Measurements from ENCODE around the gene CFAP91.

The CFAP91 gene

DNA sequence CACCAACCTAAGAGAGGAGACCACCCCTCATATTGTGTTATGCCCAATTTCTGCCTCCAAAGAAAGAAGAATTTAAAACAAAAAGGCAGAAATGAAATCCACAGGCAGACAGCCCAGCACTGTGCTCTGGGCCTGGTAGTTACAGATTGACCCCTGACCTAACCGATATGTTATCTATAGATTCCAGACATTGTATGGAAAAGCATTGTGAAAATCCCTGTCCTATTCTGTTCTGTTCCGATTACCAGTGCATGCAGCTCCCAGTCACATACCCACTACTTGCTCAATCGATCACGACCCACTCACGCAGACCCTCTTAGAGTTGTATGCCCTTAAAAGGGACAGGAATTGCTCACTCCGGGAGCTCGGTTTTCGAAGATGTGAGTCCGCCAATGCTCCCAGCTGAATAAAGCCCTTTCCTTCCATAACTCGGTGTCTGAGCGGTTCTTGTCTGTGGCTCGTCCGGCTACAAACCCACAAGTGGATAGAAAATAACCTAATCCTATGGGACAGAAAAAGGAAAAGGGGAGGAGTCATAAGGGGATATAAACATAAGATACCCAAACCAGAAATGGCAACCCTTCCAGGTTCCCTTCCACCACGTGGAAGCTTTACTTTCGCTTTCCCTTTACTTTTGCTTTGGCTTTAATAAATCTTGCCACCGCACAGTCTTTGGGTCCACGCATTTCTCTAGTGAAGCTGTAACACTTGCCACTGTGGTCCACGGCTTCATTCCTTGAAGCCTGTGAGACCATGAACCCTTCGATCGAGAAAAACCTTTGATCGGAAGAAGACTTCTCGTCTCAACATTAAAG, 1.7 kb upstream of the CFAP91 start:
- DNase-seq, result no peak
- no peaks in the 10 kb centered on the region for H3K27me3 ChIP-seq (ENCODE audit: insufficient read depth, low read depth, severe bottlenecking)
- no peak overlapping the region for H3K4me3 ChIP-seq (ENCODE audit: low read depth, low read length)
- no peaks in the 10 kb centered on the region for H3K9me3 ChIP-seq (ENCODE audit: severe bottlenecking)
- no peak overlapping the region for H3K27ac ChIP-seq
- H3K36me3 ChIP-seq, result no peaks in the 10 kb centered on the region
- TF ChIP-seq, protein P1, sequence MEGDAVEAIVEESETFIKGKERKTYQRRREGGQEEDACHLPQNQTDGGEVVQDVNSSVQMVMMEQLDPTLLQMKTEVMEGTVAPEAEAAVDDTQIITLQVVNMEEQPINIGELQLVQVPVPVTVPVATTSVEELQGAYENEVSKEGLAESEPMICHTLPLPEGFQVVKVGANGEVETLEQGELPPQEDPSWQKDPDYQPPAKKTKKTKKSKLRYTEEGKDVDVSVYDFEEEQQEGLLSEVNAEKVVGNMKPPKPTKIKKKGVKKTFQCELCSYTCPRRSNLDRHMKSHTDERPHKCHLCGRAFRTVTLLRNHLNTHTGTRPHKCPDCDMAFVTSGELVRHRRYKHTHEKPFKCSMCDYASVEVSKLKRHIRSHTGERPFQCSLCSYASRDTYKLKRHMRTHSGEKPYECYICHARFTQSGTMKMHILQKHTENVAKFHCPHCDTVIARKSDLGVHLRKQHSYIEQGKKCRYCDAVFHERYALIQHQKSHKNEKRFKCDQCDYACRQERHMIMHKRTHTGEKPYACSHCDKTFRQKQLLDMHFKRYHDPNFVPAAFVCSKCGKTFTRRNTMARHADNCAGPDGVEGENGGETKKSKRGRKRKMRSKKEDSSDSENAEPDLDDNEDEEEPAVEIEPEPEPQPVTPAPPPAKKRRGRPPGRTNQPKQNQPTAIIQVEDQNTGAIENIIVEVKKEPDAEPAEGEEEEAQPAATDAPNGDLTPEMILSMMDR (IDR thresholded peaks at IDR 0.05; ENCODE audit: low read depth, low read length), result no peak

DNA sequence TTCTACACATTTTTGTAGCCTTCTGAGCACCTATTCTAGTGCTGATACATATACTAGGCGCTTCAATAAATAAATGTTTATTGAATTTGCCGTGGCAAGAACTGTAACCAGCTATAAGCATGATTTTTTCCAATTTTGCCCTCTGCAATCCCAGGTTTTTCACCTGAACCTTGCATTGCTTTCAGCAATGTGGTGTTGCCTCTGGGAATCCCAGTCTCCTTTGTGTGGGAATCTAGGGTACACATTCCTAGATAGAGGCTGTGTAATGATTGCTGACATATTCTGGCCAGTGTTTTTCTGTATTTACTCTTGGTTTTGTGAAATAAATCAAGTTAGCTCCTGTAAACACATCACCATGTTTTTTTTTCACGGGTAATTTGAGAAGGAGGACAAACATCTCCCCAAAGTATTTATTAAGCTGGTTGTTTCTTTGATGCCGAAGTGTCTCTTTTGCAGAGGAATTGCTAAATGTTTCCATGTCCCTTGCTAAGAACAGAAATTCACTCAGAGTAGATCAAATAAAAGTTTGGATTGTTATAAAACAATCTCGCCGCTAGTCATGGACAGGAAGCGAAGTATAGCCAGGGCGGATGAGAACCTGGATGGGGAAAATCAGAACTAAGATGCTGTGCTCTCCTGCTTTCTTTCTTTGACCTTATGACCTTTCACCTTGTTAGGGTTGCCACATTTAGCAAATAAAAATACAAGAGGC, 1.2 kb downstream of the CFAP91 start:
- Histone ChIP-seq H3K36me3 (no peaks in the 10 kb centered on the region), H3K27me3 (ENCODE audit: insufficient read depth, low read depth, severe bottlenecking) (no peaks in the 10 kb centered on the region), H3K9me3 (ENCODE audit: severe bottlenecking) (no peaks in the 10 kb centered on the region), H3K27ac (no peak overlapping the region), H3K4me3 (ENCODE audit: low read depth, low read length) (no peak overlapping the region)
- TF ChIP-seq, protein P1 (IDR thresholded peaks at IDR 0.05; ENCODE audit: low read depth, low read length), result no peak
- no peak for DNase-seq

DNA sequence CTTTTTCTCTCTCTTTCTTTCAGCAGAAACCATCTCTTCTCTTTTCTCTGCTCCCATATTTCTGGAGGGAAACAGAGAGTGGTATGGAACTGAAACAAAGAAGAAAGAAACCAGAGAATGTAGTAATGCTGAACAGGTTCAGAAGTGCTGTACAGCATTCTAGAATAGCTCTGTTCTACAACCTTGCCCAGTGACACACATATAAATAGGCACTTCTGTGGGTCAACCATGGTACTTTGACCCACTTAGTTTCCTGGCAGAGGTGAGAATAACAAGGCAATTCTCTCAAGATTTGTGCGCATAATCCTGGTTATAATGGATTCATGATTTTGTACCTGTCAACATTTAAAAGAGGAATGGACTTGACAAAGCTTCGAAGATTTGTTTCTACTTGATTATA, 12.3 kb downstream of the CFAP91 start:
- no peak for DNase-seq
- Histone ChIP-seq H3K9me3 (ENCODE audit: severe bottlenecking) (no peaks in the 10 kb centered on the region), H3K27ac (no peak overlapping the region), H3K4me3 (ENCODE audit: low read depth, low read length) (no peak overlapping the region), H3K27me3 (ENCODE audit: insufficient read depth, low read depth, severe bottlenecking) (no peaks in the 10 kb centered on the region), H3K36me3 (no peaks in the 10 kb centered on the region)
- TF ChIP-seq, protein P1 (IDR thresholded peaks at IDR 0.05; ENCODE audit: low read depth, low read length), result no peak

DNA sequence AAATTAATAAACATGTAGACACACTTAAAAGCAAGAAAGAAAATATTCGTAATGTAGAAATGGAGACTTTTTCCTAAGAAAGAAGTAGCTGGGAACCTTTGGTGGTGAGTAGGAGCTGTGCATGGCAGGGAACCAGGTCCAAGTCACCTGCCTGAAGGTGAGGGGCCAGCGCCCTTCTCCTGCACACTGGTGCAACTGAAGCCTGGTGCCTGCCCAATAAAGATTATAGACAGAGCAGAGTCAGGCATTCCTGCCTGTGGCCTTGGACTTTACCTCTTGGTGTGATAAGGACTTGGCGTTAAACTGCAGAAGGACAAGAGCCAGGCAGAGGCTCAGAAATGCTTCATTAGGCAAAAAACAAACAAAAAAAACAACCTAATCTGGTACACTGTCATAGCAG, 14.2 kb downstream of the CFAP91 start:
- Histone ChIP-seq H3K36me3 (no peaks in the 10 kb centered on the region), H3K27ac (no peak overlapping the region), H3K27me3 (ENCODE audit: insufficient read depth, low read depth, severe bottlenecking) (no peaks in the 10 kb centered on the region), H3K9me3 (ENCODE audit: severe bottlenecking) (no peaks in the 10 kb centered on the region), H3K4me3 (ENCODE audit: low read depth, low read length) (no peak overlapping the region)
- no peak for DNase-seq
- TF ChIP-seq, protein P1 (IDR thresholded peaks at IDR 0.05; ENCODE audit: low read depth, low read length), result no peak

DNA sequence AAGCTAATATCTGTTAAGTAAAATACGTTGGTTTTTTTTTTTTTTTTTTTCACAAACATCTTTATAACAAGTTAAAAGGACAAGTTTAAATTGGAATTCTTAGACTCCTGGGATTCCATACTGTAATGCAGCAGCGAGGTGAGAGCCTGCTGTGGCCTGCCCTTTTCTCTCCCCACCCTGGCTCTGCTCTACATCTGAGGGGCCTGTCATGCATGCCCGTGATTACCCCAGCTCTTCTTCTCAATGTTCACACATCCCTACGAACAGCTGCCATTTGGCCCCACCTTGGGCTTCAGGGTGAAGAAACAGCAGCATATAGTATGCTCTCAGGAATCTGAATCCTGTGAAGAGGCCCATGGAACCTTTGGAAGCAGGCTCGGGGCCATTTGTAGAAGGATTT, 14.7 kb downstream of the CFAP91 start:
- H3K27ac ChIP-seq, result no peak overlapping the region
- H3K4me3 ChIP-seq (ENCODE audit: low read depth, low read length), result no peak overlapping the region
- no peaks in the 10 kb centered on the region for H3K9me3 ChIP-seq (ENCODE audit: severe bottlenecking)
- no peaks in the 10 kb centered on the region for H3K36me3 ChIP-seq
- TF ChIP-seq, protein P1 (IDR thresholded peaks at IDR 0.05; ENCODE audit: low read depth, low read length), result no peak
- no peaks in the 10 kb centered on the region for H3K27me3 ChIP-seq (ENCODE audit: insufficient read depth, low read depth, severe bottlenecking)
- no peak for DNase-seq

Data from WERI-Rb-1 (cell line).